ENCODE data around the gene TMEM132C.

DNA sequence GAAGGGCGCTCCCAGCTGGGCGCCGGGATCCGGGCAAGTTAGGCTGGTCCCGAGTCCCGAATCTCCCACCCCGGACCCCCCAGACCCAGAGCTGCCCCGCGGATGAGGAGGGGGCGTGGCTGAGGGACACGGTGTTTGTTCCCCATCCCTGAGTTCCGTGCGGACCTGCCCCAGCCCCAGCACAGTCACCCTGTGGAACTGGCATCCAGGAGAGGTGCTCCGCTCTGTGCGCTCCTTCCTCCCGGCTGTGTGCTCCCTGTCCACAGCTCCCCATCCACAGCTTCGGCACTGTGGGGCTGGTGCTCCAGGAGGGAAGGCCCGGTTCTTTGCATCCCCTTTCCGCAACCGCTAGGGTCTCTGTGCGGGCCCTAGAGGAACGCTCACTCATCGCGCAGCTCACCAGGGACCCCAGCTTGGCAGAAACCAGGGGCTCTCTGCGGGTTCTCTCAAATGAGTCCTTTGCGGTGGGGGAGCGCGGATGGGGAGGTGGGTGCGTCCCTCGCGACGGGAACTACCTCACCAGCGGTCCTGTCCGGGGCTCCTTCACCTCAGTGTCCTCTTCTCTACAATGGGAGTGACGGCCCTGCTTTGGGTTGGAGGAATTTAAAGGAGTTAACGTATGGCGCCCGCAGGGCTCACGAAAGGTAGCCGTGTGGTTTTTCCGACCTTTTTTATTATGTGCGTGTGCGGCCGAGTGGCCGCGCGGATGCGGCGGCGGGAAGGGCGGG lies 845 bp downstream of the TMEM132C start:
- TF ChIP-seq CTCF (IDR thresholded peaks at IDR 0.05) (no peak), EZH2 (IDR thresholded peaks at IDR 0.05; ENCODE audit: borderline replicate concordance, insufficient read depth, low read depth, low read length, poor library complexity, severe bottlenecking) (no peak)

All from B cell (primary cell).